H9 (cell line): ENCODE measurements around the gene EEF1A2. TPM values are rescaled to one million over a fixed set of nuclear protein-coding genes. Genes with fewer than 3 reads are reported as not detected.

Experiments used
- DNase-seq: peaks from one replicate; pipeline ENCODE4 v3.0.0-alpha.2; 2017
- H2AFZ ChIP-seq: one replicate; pipeline ENCODE4 v1.6.1; 2013; ENCODE audit warnings: mild to moderate bottlenecking, low read length, control low read depth, moderate library complexity
- H2AK5ac ChIP-seq: 2 replicates; pipeline ENCODE4 v1.6.1; 2013; ENCODE audit warnings: low read length, control low read depth, mixed read lengths; ENCODE audit not compliant: insufficient read length
- H2BK120ac ChIP-seq: one replicate; pipeline ENCODE4 v1.6.1; 2013; ENCODE audit warnings: low read depth, mild to moderate bottlenecking, low read length, control low read depth, inconsistent platforms; ENCODE audit not compliant: poor library complexity, severe bottlenecking
- H2BK12ac ChIP-seq: 2 replicates; pipeline ENCODE4 v1.6.1; 2013; ENCODE audit warnings: low read length, control low read depth, mixed read lengths, low read depth; ENCODE audit not compliant: insufficient read length
- H2BK15ac ChIP-seq: 2 replicates; pipeline ENCODE4 v1.6.1; 2013; ENCODE audit warnings: low read depth, low read length, control low read depth
- H2BK20ac ChIP-seq: one replicate; pipeline ENCODE4 v1.6.1; 2013; ENCODE audit warnings: low read depth, mild to moderate bottlenecking, low read length, control low read depth, inconsistent platforms; ENCODE audit not compliant: poor library complexity, severe bottlenecking
- H2BK5ac ChIP-seq: 2 replicates; pipeline ENCODE4 v1.6.1; 2013; ENCODE audit warnings: low read length, control low read depth, mixed read lengths; ENCODE audit not compliant: insufficient read length
- H3K14ac ChIP-seq: 2 replicates; pipeline ENCODE4 v1.6.1; 2013; ENCODE audit warnings: low read length, control low read depth; ENCODE audit not compliant: insufficient read depth
- H3K18ac ChIP-seq: 2 replicates; pipeline ENCODE4 v1.6.1; 2013; ENCODE audit warnings: low read depth, mild to moderate bottlenecking, mixed read lengths, low read length, control low read depth; ENCODE audit not compliant: insufficient read length
- H3K23ac ChIP-seq: 2 replicates; pipeline ENCODE4 v1.6.1; 2013; ENCODE audit warnings: low read length, control low read depth, mixed read lengths, low read depth; ENCODE audit not compliant: insufficient read length
- H3K23me2 ChIP-seq: 2 replicates; pipeline ENCODE4 v1.6.1; 2013; ENCODE audit warnings: low read depth, mild to moderate bottlenecking, mixed read lengths, low read length, control low read depth; ENCODE audit not compliant: insufficient read length, poor library complexity, severe bottlenecking
- H3K27ac ChIP-seq: 2 replicates; pipeline ENCODE4 v1.5.1; 2013; ENCODE audit warnings: low read length, control low read depth, mixed read lengths, low read depth; ENCODE audit not compliant: insufficient read length
- H3K27me3 ChIP-seq: 2 replicates; pipeline ENCODE4 v1.6.1; 2013; ENCODE audit warnings: low read length, control low read depth, inconsistent platforms; ENCODE audit not compliant: insufficient read depth
- H3K4ac ChIP-seq: 2 replicates; pipeline ENCODE4 v1.6.1; 2013; ENCODE audit warnings: low read depth, mild to moderate bottlenecking, control low read depth, inconsistent platforms, low read length, moderate library complexity
- H3K4me1 ChIP-seq: 2 replicates; pipeline ENCODE4 v1.6.1; 2013; ENCODE audit warnings: low read length, control low read depth, inconsistent platforms; ENCODE audit not compliant: insufficient read depth
- H3K4me2 ChIP-seq: 2 replicates; pipeline ENCODE4 v1.6.1; 2013; ENCODE audit warnings: low read length, control low read depth, mixed read lengths; ENCODE audit not compliant: insufficient read length, insufficient read depth
- H3K56ac ChIP-seq: 2 replicates; pipeline ENCODE4 v1.6.1; 2013; ENCODE audit warnings: low read depth, mild to moderate bottlenecking, mixed read lengths, low read length, control low read depth; ENCODE audit not compliant: insufficient read length
- H3K79me1 ChIP-seq: 2 replicates; pipeline ENCODE4 v1.6.1; 2013; ENCODE audit warnings: low read depth, mild to moderate bottlenecking, moderate library complexity, low read length, control low read depth, inconsistent platforms; ENCODE audit not compliant: insufficient read depth, poor library complexity, severe bottlenecking
- H3K79me2 ChIP-seq: 2 replicates; pipeline ENCODE4 v1.6.1; 2013; ENCODE audit warnings: low read length, control low read depth, inconsistent platforms; ENCODE audit not compliant: insufficient read depth
- H3K9ac ChIP-seq: 2 replicates; pipeline ENCODE4 v1.6.1; 2013; ENCODE audit warnings: low read length, control low read depth, mixed read lengths; ENCODE audit not compliant: insufficient read length; ENCODE audit errors: extremely low read depth
- H3K9me3 ChIP-seq: one replicate; pipeline ENCODE4 v1.6.1; 2013; ENCODE audit warnings: low read depth, low read length, inconsistent platforms; ENCODE audit not compliant: control insufficient read depth
- H3T11ph ChIP-seq: one replicate; pipeline ENCODE4 v1.6.1; 2013; ENCODE audit warnings: mild to moderate bottlenecking, low read length, control low read depth, inconsistent platforms
- H4K20me1 ChIP-seq: one replicate; pipeline ENCODE4 v1.6.1; 2013; ENCODE audit not compliant: control insufficient read depth, insufficient read length, insufficient read depth
- H4K5ac ChIP-seq: 2 replicates; pipeline ENCODE4 v1.6.1; 2013; ENCODE audit warnings: low read depth, mild to moderate bottlenecking, mixed read lengths, low read length, control low read depth; ENCODE audit not compliant: insufficient read length
- H4K8ac ChIP-seq: replicated peaks from 2 replicates; pipeline ENCODE4 v1.6.1; 2013; ENCODE audit warnings: low read length, control low read depth, mixed read lengths, low read depth; ENCODE audit not compliant: insufficient read length
- H4K91ac ChIP-seq: 2 replicates; pipeline ENCODE4 v1.6.1; 2013; ENCODE audit warnings: low read depth, mild to moderate bottlenecking, moderate library complexity, mixed read lengths, low read length, control low read depth; ENCODE audit not compliant: insufficient read length
- H3K27ac Mint-ChIP-seq, 3 experiments: 2 replicates in 2 of 3; 3 replicates in 1 of 3; pipeline ENCODE4 v1.8.0; 2020 to 2021; ENCODE audit warnings: mixed read lengths in 3 of 3, mild to moderate bottlenecking in 1 of 3, moderate library complexity in 1 of 3
- H3K27me3 Mint-ChIP-seq: 2 replicates; pipeline ENCODE4 v1.8.0; 2021; ENCODE audit warnings: low read depth, mild to moderate bottlenecking, moderate library complexity, mixed read lengths
- H3K36me3 Mint-ChIP-seq, 3 experiments: 2 replicates in 2 of 3; 3 replicates in 1 of 3; pipeline ENCODE4 v1.8.0; 2020 to 2021; ENCODE audit warnings: low read depth in 3 of 3, mixed read lengths in 3 of 3; ENCODE audit not compliant: insufficient read depth in 1 of 3
- H3K4me1 Mint-ChIP-seq, 2 experiments: 2 replicates each; pipeline ENCODE4 v1.8.0; 2020; ENCODE audit warnings: mixed read lengths in 2 of 2
- H3K4me3 Mint-ChIP-seq, 2 experiments: 2 replicates in 1 of 2; 3 replicates in 1 of 2; pipeline ENCODE4 v1.8.0; 2020 to 2021; ENCODE audit warnings: mild to moderate bottlenecking in 2 of 2, mixed read lengths in 2 of 2, moderate library complexity in 1 of 2
- H3K9me3 Mint-ChIP-seq, 2 experiments: 2 replicates in 1 of 2; 3 replicates in 1 of 2; pipeline ENCODE4 v1.8.0; 2020; ENCODE audit warnings: mild to moderate bottlenecking in 2 of 2, mixed read lengths in 2 of 2, moderate library complexity in 1 of 2
- CTCF ChIP-seq: fragments of 200-600 bp; sonication (generic); conservative IDR thresholded peaks from 3 replicates; pipeline ENCODE4 v1.8.0; 2021; ENCODE audit warnings: antibody characterized with exemption, mild to moderate bottlenecking
- WGBS: extraction: QIAGEN DNeasy Blood & Tissue Kit; methylation state at CpG from one replicate; pipeline ENCODE4 v1.1.7; 2013; ENCODE audit warnings: missing lambda C conversion rate, low lambda C conversion rate, mixed read lengths; ENCODE audit not compliant: insufficient read length; ENCODE audit errors: extremely low coverage; 5-methylcytosine and 5-hydroxymethylcytosine counted together
- total RNA-seq: library from RNA; stranded (reverse); gene quantifications from 2 replicates; pipeline ENCODE4 v1.2.1, GENCODE V29; 2021

The EEF1A2 gene
- total RNA-seq, 1 experiment from 2014 or later, result 27.4 TPM

- Histone ChIP-seq H2AFZ (no peak within 1 kb of the TSS), H4K20me1 (peaks cover 2% of the 10 kb centered on the region), H3T11ph (no peak within 1 kb of the TSS), H3K9ac (no peak within 1 kb of the TSS), H3K27me3 (no peaks in the 10 kb centered on the region), H3K56ac (no peak within 1 kb of the TSS), H3K79me1 (no peaks in the 10 kb centered on the region), H3K4me1 (no peaks in the 10 kb centered on the region), H3K18ac (no peak within 1 kb of the TSS), H2BK15ac (no peak within 1 kb of the TSS), H3K23ac (no peak within 1 kb of the TSS), H4K91ac (no peak within 1 kb of the TSS), H3K79me2 (no peaks in the 10 kb centered on the region), H2BK20ac (no peak within 1 kb of the TSS), H2BK120ac (no peak within 1 kb of the TSS), H4K5ac (no peak within 1 kb of the TSS), H2BK12ac (no peak within 1 kb of the TSS), H3K14ac (no peak within 1 kb of the TSS), H3K9me3 (no peaks in the 10 kb centered on the region), H3K4me2 (peak within 1 kb of the TSS; percentile 9), H3K4ac (no peak within 1 kb of the TSS), H2AK5ac (no peak within 1 kb of the TSS), H4K8ac (no peak within 1 kb of the TSS), H3K23me2 (no peaks in the 10 kb centered on the region), H2BK5ac (no peak within 1 kb of the TSS), H3K27ac (no peak within 1 kb of the TSS)
- Mint-ChIP-seq H3K9me3 (no peaks in the 10 kb centered on the region), H3K4me3 (peak within 1 kb of the TSS; percentile 49 to 55; a peak in 3 of 5 replicates), H3K36me3 (no peaks in the 10 kb centered on the region), H3K4me1 (peaks cover 3 to 8% of the 10 kb centered on the region in 2 experiments; a peak in 3 of 4 replicates), H3K27me3 (no peaks in the 10 kb centered on the region), H3K27ac (peak within 1 kb of the TSS in 2 of 3 experiments; percentile 49 to 61; a peak in 3 of 7 replicates)
- no peak for DNase-seq
- no peak for TF ChIP-seq CTCF
- no CpG with 5 or more reads among the region's 29 CpGs for WGBS
Measured at GRCh38 chr20:63536997-63537524, 38.2 kb upstream of the EEF1A2 start, which contains the start of gene PTK6. TSS of gene PTK6 (minus strand) at chr20:63537376. CDS start at chr20:63537314, 62 bp downstream.
